Amygdala (tissue), 56 donors: ENCODE data around the gene PPP1R12A.
"Not testable (repeated sequence)": the region's sequence is repeated elsewhere in the genome, so short reads cannot be mapped to it uniquely, and the experiment has no call there.

ENCODE experiments used
- DNase-seq, 56 donors: peaks; one replicate each; lab custom pipeline; 2025; lab: John Stamatoyannopoulos, UW

The PPP1R12A gene

DNA sequence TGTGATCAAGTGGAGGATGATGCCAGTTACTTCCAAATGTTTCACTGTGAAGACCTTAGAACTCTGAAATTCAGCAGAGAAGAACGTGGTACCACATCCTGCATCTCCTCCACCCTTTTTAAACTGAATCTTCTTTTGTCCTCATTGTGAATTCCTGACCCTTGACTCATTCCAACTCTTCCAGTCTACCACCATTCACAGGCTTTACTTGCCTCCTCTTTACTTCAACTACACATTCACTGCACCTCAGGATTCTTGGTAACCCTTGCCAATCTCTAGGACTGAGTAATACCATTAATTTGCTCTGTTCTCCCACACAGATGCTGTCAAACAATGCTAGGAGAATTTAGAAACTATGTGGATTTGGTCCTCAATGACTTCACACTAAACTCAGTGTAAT lies 37.3 kb downstream of the PPP1R12A start:
- DNase-seq = no peak

DNA sequence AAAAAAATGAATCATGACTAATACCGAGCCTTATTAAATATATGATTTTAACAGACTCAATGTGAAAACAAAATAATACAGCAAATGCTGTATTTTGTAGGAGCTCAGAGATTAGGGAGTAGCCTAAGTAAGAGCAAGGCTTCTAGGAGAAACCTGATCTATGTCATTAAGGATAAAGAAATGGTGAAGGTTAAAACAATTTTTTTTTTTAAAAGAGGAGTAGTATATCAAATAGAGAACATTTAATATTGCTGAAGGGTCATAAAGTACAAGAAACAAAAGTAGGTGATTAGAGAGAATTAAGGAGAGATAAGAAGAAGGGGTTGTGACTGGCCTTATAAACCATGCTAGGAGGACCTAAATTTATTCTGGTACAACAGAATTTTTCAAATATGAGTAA lies 39.1 kb downstream of the PPP1R12A start:
- DNase-seq = no peak

DNA sequence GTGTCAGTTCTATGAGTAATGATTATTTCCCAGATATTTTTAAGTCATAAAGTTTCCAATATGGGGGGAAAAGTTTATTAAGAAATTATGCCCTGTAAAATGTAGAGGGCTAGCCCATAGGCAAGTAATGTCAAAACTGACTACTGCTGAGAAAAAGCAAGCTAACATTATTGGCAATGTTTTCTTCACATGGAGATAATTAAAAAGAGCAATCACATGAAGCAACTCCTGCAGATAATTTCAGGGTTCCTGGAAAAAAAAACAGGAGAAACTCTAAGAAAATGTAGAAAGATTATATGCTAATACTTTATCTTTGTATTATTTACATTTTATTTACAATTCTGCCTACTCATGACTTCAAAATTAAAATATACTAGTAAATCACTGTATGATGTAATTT lies 39.8 kb downstream of the PPP1R12A start:
- DNase-seq = no peak

DNA sequence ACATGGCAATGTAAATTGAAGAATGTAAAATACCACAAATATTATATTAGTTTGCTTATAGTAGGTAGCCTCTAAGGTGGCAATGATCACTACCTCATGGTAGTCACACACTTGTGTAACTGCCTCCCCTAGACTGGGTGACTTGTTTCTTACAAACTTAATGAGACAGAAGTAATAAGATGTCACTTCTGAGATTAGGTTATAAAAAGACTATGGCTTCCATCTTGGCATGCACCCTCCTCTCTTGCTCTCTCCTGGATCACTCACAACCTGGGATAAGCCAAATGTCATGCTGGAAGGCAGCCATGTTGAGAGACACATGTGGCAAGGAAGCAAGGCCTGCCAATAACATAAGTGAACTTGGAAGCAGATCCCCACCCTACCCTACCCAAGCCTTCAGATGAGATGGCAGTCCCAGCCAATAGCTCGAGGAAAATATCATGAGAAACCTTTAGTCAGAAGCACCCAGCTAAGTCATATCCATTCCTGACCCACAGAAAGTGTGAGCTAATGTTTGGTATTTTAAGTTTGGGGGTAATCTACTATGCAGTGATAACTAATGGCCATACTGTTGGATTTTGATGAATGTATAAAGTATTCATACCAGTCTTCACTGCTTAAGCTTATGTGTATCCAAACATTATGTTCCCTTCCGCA lies 43.3 kb downstream of the PPP1R12A start:
- no peak for DNase-seq

DNA sequence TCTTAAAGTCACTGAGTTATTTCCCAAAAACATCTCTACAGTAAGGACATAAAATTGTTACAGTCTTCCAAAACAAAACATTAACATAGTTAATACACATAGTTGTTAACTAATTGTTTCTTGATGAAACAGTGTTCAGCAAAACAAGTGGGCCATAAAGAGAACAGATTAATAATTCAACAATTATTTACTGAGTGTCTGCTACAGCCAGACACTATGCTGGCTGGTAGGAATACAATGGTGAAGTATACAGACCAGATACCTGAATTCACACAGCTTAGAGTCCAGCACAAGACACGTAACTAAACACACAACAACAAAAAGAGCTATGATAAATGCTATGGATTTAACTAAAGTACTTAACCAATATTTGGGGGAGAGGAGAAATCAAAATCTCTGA lies 47.0 kb downstream of the PPP1R12A start:
- DNase-seq = no peak

DNA sequence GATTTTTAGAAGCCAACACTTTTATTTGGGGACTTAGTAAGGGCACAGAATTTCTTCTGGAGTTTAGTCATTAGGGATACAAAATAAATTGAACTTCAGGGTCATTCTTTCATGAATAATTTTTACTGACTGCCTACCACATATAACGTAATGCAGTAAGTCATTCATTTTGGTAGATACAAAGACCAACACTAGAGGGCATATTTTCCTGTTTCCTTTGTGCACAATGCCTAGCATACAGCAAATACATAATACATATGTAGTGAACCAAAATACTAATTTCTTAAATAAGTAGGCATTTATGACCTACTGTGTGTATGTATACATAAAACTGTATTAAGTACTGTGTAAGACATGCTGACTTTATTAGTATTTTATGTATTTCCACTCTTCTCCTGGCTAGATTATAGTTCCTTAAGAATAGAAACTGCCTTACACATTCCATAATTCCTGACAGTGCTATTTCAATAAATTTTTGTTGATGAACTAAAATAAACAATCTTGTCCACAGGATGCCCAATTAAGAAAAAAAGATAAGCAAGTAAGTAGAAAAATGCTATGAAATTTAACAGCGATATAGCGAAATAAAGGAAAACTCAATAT lies 47.9 kb downstream of the PPP1R12A start:
- peak in 1 of 56 donors; percentile 18 for DNase-seq

DNA sequence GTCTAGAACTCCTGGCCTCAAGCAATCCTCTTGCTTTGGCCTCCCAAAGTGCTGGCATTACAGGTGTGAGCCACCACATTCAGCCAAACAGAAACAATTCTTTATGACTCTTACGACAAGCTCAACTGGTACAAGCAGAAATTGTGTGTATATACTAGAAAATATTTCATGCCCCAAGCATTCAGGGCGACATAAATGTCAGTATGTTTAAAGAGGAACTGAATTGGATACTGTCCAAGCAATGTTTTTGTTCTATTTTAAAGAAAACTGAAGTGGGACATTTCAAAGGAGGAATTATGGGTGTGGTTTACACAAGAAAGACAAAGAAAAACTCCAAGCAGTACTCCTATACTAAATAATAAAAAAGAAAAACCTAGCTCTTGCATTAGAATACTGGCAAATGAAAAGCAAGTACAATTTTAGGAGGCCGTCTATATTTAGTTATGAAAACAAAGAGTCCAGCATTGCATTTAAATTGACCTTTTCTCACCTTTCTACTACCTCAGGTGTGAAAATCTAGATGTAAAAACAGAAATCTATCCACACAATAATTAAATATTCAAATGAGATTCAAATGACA lies 48.9 kb downstream of the PPP1R12A start:
- DNase-seq = no peak

DNA sequence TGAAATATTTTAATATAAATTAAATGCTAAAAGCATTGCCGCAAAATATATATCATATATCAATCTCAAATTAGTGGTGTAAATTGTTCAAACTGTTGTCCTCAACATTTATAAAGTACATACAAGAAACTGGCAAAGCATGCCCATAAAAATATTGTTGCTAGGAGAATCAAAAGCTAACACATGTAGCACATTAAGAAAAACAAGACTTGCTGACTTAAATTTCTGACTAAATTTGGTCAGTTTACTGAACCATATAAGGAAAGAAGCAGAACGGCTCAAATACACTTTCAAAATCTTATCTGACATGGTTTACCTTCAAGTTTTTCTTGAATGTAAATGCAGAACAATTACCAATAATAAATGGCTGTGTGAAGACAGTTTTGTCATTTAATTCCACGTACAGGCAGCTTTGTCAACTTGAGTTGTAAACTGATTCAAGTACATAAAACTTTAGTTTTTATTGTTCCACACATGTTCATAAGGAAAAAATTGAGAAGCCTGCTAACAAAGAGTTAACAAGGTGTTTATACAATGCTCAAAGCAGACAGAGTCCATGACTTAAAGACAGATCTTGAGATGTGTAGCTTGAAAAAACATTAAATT lies 50.4 kb downstream of the PPP1R12A start:
- DNase-seq = no peak

DNA sequence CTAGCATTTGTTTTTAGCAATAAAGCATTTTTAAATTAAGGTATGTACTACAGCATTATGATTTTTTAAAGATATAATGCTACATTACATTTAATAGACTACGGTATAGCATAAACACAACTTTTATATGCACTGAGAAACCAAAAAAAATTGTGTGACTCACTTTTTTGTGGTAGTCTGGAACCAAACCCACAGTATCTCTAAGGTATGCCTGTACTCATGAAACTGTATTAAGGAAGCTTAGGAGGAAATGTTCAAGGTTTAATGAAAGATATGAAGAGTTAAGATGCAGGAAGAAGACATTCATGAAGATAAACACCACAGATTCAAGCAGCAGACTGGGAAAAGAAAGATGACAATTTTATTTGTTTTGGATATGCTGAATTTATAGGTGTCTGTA lies 51.7 kb downstream of the PPP1R12A start:
- DNase-seq = no peak

DNA sequence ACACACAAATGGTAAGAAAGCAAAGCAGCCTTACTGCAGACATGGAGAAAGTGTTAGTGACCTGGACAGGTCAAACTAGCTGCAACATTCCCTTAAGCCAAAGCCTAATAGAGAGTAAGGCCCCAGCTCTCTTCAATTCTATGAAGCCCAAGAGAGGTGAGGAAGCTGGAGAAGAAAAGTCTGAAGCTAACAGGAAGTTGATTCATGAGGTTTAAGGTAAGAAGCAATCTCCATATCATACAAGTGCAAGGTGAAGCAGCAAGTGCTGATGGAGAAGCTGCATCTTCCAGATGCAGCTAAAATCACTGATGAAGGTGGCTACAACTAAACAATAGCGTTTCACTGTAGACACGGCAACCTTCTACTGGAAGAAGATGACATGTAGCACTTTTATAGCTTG lies 53.5 kb downstream of the PPP1R12A start:
- DNase-seq = no peak

DNA sequence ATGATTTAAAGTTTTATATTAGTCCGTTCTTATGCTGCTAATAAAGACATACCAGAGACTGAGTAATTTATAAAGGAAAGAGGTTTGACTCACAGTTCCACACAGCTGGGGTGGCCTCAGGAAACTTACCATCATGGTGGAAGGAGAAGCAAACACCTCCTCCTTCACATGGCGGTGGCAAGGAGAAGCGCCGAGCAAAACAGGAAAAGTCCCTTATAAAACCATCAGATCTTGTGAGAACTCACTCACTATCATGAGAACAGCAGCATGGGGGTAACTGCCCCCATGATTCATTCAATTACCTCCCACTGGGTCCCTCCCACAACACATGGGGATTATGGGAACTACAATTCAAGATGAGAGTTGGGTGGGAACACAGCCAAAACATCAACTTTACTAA lies 56.4 kb downstream of the PPP1R12A start:
- not testable (repeated sequence) for DNase-seq

DNA sequence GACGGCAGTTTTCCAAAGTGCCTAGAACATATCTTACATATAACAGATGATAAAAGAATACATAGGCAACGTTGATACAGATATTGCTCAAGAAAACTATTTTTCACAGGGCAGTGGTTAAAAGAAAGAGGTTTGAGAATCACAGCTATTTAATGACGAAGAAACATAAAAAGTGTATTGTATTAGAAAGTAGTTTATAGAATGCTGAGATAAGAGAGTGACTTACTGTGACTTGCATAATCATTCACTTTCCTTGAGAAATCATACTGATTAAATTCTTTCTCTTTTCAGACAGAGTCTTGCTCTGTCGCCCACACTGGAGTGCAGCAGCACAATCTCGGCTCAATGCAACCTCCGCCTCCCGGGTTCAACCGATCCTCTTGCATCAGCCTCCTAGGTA lies 57.7 kb downstream of the PPP1R12A start:
- DNase-seq = no peak

DNA sequence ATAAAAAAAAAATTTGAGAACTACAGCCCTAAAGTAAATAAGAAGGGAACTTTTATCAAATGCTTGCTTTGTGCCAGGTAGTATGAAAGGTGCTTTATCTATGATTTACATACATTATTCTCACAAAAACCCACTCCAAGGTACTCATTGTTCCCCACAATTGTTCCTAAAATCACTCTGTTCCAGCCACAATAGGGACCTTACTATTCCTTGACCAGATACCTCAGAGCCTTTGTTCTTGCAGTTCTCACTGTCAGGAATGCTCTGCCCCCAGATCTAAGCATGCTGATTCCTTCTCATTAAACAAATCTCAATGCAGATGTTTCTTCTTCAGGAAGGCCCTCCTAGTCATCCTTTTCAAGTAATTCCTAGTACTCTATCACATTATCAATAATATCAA lies 60.2 kb downstream of the PPP1R12A start:
- DNase-seq = no peak

DNA sequence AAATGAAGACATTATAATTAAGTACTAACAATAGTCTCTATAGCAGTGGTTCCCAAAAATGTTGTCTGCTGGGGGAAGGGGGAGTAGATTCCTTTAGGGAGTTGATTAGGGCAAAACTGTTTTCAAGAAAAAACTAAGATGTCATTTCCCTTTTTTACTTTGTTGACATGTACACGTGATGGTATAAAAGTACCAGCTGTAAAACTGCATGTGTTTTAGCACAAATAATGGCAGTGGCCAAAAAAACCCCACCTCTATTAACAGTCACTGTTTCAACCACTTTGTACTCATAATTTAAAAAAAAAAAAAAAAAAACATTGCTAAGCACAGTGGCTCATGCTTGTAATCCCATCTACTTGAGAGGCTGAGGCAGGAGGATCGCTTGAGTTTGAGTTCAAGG lies 61.7 kb downstream of the PPP1R12A start:
- DNase-seq = no peak

DNA sequence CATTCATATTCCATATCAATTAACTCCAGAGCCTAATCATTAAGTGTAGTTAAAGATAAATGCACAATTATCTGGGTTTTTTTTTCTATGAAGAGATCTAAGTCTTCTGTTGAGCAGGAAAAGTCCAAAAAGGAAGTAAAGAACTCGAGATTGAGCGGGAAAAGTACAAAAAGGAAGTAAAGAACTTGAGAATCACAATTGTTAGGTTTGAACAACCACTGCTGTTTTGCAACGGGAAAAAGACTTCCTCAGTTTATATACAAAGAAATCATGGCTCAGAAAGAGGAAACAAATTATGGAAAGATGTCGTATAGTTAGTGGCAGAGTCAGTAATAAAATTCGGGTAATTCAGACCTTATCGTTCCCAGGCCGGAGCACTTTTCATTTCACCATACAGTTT lies 63.3 kb downstream of the PPP1R12A start:
- DNase-seq = no peak

DNA sequence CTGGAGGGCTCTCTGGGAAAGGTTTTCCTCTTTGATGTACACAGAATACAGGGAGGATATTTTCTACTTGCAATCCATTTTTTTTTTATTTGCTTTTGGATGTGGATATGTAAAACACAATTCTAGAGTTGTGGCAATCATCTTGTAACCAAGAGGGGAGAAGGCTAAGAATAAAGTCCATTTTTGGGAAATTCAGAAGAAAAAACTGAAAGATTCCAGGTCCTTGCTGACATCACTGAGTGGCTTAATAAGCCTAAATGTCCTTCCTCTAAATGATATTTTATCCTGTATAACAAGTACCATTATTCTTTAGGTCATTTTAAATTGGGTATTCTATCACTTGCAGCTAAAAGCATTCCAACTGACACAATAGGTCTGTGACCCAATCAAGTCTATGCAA lies 64.0 kb downstream of the PPP1R12A start:
- no peak for DNase-seq

DNA sequence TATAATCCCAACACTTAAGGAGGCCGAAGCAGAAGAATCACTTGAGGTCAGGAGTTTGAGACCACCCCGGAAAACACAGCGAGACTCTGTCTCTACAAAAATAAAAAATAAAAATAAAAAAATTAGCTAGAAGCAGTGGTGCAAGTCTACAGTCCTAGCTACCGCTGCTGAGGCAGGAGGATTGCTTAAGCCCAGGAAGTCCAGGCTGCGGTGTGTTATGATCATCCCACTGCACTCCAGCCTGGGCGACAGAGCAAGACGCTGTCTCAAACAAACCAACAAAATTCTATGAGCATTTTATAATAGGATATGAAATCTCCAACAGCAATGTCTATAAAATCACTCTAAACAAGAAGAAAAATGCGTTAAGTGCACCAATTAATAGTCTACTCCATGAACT lies 75.3 kb downstream of the PPP1R12A start:
- DNase-seq = no peak

DNA sequence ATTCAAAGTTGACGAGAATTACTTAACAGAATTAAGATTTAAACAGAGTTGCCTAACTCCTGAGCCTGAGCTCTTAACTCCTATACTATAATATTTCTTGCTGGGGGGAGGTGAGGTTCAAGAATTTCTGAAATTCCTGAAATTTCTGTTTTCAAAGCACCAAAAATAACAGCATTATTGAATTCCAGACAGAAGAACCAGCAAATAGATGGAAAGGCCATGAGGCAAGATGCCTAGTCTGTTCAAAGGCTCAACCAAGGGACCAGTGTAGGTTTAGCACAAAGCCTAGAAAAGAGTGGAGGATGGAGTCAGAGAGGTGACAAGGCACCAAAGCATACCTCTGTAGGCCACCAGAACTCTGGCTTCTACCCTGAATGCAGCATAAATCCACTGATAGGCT lies 76.4 kb downstream of the PPP1R12A start:
- DNase-seq = no peak

DNA sequence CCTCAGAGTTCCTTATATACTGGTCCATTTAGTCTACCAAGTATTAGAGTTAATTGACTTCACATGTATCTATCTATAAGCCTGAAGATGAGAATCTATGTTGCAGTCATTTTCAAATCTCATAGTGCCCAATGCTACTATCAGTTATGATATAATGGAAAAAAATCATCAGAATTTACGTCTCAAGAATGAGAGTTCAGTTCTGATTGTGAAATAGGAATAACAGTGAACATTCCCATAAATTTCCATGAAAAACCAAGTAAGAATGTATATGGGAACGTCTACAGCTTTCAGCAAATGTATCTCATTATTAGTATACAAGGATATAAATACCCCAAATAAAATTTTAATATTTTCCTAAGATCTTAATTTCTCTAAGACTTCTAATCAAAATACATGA lies 77.2 kb downstream of the PPP1R12A start:
- no peak for DNase-seq

DNA sequence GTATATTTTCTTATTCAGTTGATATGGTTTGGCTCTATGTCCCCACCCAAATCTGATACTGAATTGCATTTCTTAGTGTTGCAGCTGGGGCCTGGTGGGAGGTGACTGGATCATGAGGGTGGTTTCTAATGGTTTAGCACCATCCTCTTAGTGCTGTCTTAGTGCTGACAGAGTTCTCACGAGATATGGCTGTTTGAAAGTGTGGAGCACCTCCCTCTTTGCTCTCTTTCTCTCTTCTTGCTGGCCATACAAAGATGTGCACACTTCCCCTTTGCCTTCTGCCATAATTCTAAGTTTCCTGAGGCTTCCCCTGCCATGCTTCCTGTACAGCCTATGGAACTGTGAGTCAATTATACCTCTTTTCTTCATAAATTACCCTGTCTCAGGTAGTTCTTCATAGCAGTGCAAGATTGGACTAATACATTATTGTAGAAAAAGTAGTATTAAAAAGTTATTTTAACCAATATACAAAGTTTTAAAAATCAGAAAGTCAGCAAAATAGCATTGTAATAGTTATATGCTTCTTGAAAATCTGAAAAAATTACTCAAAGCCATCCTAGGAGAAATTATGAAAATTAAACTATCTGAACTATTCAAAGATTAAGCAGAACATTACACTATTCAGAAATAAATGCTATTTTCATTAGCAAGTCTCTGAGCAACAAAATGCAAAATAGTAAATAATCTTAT lies 84.1 kb downstream of the PPP1R12A start:
- no peak for DNase-seq

DNA sequence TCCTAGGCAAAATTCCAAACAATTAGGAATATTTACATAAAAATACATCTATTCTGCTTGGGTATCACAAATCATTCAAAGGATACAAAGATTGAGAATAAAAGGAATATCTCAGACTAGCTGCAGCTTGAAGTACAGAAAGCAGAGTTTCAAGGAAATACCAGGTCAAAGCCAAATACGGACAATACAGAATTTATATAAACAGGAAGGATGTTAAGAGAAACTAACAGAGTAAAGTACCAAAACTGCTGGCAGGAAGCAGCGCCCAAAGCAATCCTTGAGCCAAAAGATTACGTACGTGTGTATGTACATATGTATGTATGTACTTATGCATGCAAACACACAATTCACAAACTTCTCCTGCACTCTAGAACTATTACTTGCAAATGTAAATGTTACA lies 86.6 kb downstream of the PPP1R12A start:
- DNase-seq = no peak
